HepG2 (cell line): ENCODE measurements around the gene GRK5. TPM values are rescaled to one million over a fixed set of nuclear protein-coding genes. Genes with fewer than 3 reads are reported as not detected.
A peak's percentile ranks its signal among the peaks of the same experiment; 100 is the strongest.

Experiments
- ATAC-seq: fragments of 200-7000 bp; cut with Tn5 transposase; 3 replicates; pipeline ENCODE4 v1.9.1; 2020; ENCODE audit warnings: mild to moderate bottlenecking, moderate library complexity
- BruUV-seq: library from RNA; stranded (reverse); fragments of 400-500 nt; replicated peaks from 2 replicates; lab custom pipeline; 2021; lab: Mats Ljungman, UMichigan
- CTCF ChIA-PET: fragments of 300-600 bp; formaldehyde crosslinking; extraction: SDS; loops from one replicate; lab custom pipeline; 2021; ENCODE audit warnings: low total read pairs, inconsistent platforms, low intra/inter-chr PET ratio; lab: Yijun Ruan, JAX
- POLR2A ChIA-PET: fragments of 350-600 bp; sonication (Branson Sonifier 250); formaldehyde crosslinking; loops from one replicate; lab custom pipeline; 2020; ENCODE audit warnings: antibody characterized with exemption, inconsistent platforms; lab: Yijun Ruan, JAX
- DNase-seq: peaks from one replicate; pipeline ENCODE4 v3.0.0-alpha.2; 2015; ENCODE audit warnings: low spot score
- FAIRE-seq: peaks from 3 replicates; lab custom pipeline; 2011; peaks lifted over from hg19 to GRCh38; lab: Jason Lieb, UNC
- H2AFZ ChIP-seq: one replicate; pipeline ENCODE4 v1.6.1; 2011; ENCODE audit warnings: low read length, inconsistent platforms
- H3K27ac ChIP-seq: fragments of 300-600 bp; 3 replicates; pipeline ENCODE4 v1.8.0; 2011; ENCODE audit warnings: mixed run types, mild to moderate bottlenecking, mixed read lengths, low read length, inconsistent platforms; ENCODE audit not compliant: insufficient read depth; ENCODE audit errors: extremely low read length
- H3K27me3 ChIP-seq, 2 experiments: fragments of 200-600 bp in 1 of 2; 2 replicates in 1 of 2; 3 replicates in 1 of 2; pipeline versions ENCODE4 v1.6.0 to v1.8.0; 2011; ENCODE audit warnings: low read length in 2 of 2, mild to moderate bottlenecking in 2 of 2, moderate library complexity in 2 of 2, inconsistent platforms in 1 of 2; ENCODE audit not compliant: insufficient read depth in 2 of 2, control insufficient read depth in 1 of 2
- H3K36me3 ChIP-seq, 2 experiments: fragments of 200-600 bp in 1 of 2; replicated peaks in 1 of 2; 2 replicates in 1 of 2; 3 replicates in 1 of 2; pipeline versions ENCODE4 v1.5.1 to v1.8.0; 2011; ENCODE audit warnings: low read length in 2 of 2, inconsistent platforms in 1 of 2; ENCODE audit not compliant: insufficient read depth in 2 of 2, control insufficient read depth in 1 of 2
- H3K4me1 ChIP-seq: 2 replicates; pipeline ENCODE4 v1.5.1; 2012; ENCODE audit warnings: low read length, inconsistent platforms; ENCODE audit not compliant: insufficient read depth
- H3K4me2 ChIP-seq: 2 replicates; pipeline ENCODE4 v1.6.0; 2011; ENCODE audit warnings: low read depth, low read length, inconsistent platforms
- H3K4me3 ChIP-seq, 3 experiments: fragments of 200-600 bp in 1 of 3; sonication (generic), shearing (Covaris generic) in 1 of 3; replicated peaks in 1 of 3; 2 replicates each; pipeline ENCODE4 v1.5.1; 2011 to 2016; ENCODE audit warnings: low read length in 3 of 3, inconsistent platforms in 2 of 3, low read depth in 2 of 3, mild to moderate bottlenecking in 2 of 3, control low read depth in 1 of 3, mixed read lengths in 1 of 3; ENCODE audit not compliant: insufficient read depth in 1 of 3
- H3K79me2 ChIP-seq: one replicate; pipeline ENCODE4 v1.6.1; 2011; ENCODE audit warnings: low read length, inconsistent platforms; ENCODE audit not compliant: insufficient read depth
- H3K9ac ChIP-seq: 2 replicates; pipeline ENCODE4 v1.6.0; 2011; ENCODE audit warnings: mild to moderate bottlenecking, low read depth, low read length, inconsistent platforms; ENCODE audit not compliant: insufficient read depth
- H3K9me3 ChIP-seq: 2 replicates; pipeline ENCODE4 v1.5.1; 2012; ENCODE audit warnings: mild to moderate bottlenecking, low read length
- H4K20me1 ChIP-seq: 2 replicates; pipeline ENCODE4 v1.6.0; 2011; ENCODE audit warnings: inconsistent platforms, mild to moderate bottlenecking, low read length, moderate library complexity; ENCODE audit not compliant: insufficient read depth
- KIAA2018 ChIP-seq: sonication (generic); formaldehyde crosslinking; IDR thresholded peaks from 2 replicates; pipeline ENCODE4 v1.5.0; 2020; ENCODE audit warnings: mild to moderate bottlenecking, missing genetic modification reagents, borderline replicate concordance
- REXO4 ChIP-seq: sonication (generic); formaldehyde crosslinking; IDR thresholded peaks from 2 replicates; pipeline ENCODE4 v1.8.0; 2022; ENCODE audit warnings: missing genetic modification reagents, mild to moderate bottlenecking, borderline replicate concordance
- YY1 ChIP-seq: IDR thresholded peaks from 2 replicates; pipeline ENCODE4 v1.6.1; 2011; ENCODE audit warnings: low read length, low read depth, moderate library complexity, mild to moderate bottlenecking; ENCODE audit not compliant: insufficient read depth, insufficient replicate concordance
- WGBS: methylation state at CpG from one replicate; pipeline ENCODE4 v1.1.6; 2017; ENCODE audit warnings: low lambda C conversion rate; 5-methylcytosine and 5-hydroxymethylcytosine counted together
- in situ Hi-C: cut with HindIII; loops from 2 replicates; pipeline ENCODE4 v1.10.0; 2017; ENCODE audit warnings: low pct_unique_long_range_greater_than_20kb; ENCODE audit not compliant: extremely low pct_ligation_motif_present
- intact Hi-C: fragments of 100-400 bp; cut with micrococcal nuclease; formaldehyde crosslinking; loops from one replicate; pipeline ENCODE4 v1.10.0; 2022; ENCODE audit not compliant: unreplicated experiment
- polyA plus RNA-seq, 8 experiments: library from polyadenylated mRNA; depleted of rRNA in 3 of 8; stranded (reverse) in 7 of 8; unstranded in 1 of 8; fragments of >200 nt; fragmentation: Illumina TruSeq in 4 of 8; extraction: Trizol in 4 of 8; gene quantifications; 2 replicates each; pipeline versions ENCODE4 v1.2.1 to v1.2.3, GENCODE V29; 2011 to 2016; ENCODE audit warnings: low read depth in 4 of 8, missing spikeins in 1 of 8, mixed read lengths in 1 of 8; ENCODE audit not compliant: insufficient read depth in 1 of 8
- total RNA-seq, 5 experiments: library from RNA; depleted of rRNA; stranded (reverse); fragments of >200 nt; fragmentation: Illumina TruSeq; extraction: Trizol; gene quantifications; 2 replicates each; pipeline ENCODE4 v1.2.3, GENCODE V29; 2016; ENCODE audit warnings: low read depth in 1 of 5

The GRK5 gene
- total and polyA plus RNA-seq, 2 of the 13 experiments (the other 11 are each of a cell fraction or from before 2014, with no cell fraction given), result 10.4 to 12.6 TPM

GRCh38 chr10:119269737-119270136 is 62.4 kb downstream of the GRK5 start:
- H3K27me3 ChIP-seq, result no peaks in the 10 kb centered on the region
- H3K79me2 ChIP-seq, result peaks cover 11% of the 10 kb centered on the region
- in situ Hi-C loops, result no loop called here
- H3K4me1 ChIP-seq, result peaks cover 66% of the 10 kb centered on the region
- CTCF ChIA-PET, result no interaction called here
- H2AFZ ChIP-seq, result no peak overlapping the region
- no peaks in the 10 kb centered on the region for H3K9me3 ChIP-seq
- H3K4me3 ChIP-seq, result no peak overlapping the region
- H3K4me2 ChIP-seq, result no peak overlapping the region
- no peak for TF ChIP-seq REXO4 (CRISPR knock-in tag)
- TF ChIP-seq YY1, result no peak
- no peak for TF ChIP-seq KIAA2018 (CRISPR knock-in tag)
- POLR2A ChIA-PET, result interaction anchor here (7.3 kb wide), 1 partner anchor 17 kb away, joined by 168 read pairs; no protein-coding TSS in a partner anchor
- ATAC-seq (no peak), DNase-seq (no peak), FAIRE-seq (no peak)
- no TSS peak for BruUV-seq
- peak overlapping the region; percentile 83 for H3K27ac ChIP-seq
- 98% methylated on average over 3 of the region's 3 CpGs for WGBS
- H3K9ac ChIP-seq, result no peak overlapping the region
- no peaks in the 10 kb centered on the region for H3K36me3 ChIP-seq
- intact Hi-C loops, result loop anchor here (2.0 kb wide), 1 partner anchor 47 kb away; no protein-coding TSS in a partner anchor
- no peaks in the 10 kb centered on the region for H4K20me1 ChIP-seq
